ENCODE measurements around the gene ABHD15. TPM values are rescaled to one million over a fixed set of nuclear protein-coding genes. Genes with fewer than 3 reads are reported as not detected.

Gene ABHD15
- polyA plus RNA-seq, 2 of the 4 experiments (the other 2 are of a cell fraction): 13.5 to 15.8 TPM

- TF ChIP-seq POLR2AphosphoS2 (conservative IDR thresholded peaks at IDR 0.05; ENCODE audit: low read length): no peak
Measured at GRCh38 chr17:29563816-29564215, 3.0 kb downstream of the ABHD15 start (continued).

DNA sequence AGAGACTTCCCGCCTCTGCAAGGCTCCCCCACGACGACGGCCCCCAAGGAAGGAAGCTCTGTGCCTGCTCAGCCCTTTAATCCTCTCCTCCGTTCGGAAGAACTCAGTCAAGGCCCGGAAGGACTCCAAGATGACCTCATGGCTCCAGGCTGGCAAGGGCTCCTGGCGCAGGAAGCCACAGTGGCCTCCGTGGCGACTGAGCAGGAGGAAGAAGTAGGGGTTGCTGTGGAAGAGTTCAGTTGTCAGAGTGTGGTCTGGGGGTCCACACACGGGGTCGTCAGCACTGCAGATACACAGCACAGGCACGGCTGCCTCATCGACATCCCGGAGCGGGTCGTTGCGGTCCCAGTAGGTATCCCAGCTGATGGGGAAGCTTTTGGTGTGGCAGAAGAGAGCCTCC lies 4.2 kb downstream of the ABHD15 start:
- ChIA-PET POLR2A (no interaction called here), CTCF (interaction anchor here (1.4 to 24.0 kb wide), 6 partner anchors 8 to 192 kb away, joined by 4 to 474 read pairs (median 62); partner anchors contain the start of gene ANKRD13B)
- TF ChIP-seq KDM1A (IDR thresholded peaks at IDR 0.05; ENCODE audit: low read depth): no peak
- TF ChIP-seq CHD4 (IDR thresholded peaks at IDR 0.05; ENCODE audit: borderline replicate concordance): no peak
- TF ChIP-seq, protein P1, sequence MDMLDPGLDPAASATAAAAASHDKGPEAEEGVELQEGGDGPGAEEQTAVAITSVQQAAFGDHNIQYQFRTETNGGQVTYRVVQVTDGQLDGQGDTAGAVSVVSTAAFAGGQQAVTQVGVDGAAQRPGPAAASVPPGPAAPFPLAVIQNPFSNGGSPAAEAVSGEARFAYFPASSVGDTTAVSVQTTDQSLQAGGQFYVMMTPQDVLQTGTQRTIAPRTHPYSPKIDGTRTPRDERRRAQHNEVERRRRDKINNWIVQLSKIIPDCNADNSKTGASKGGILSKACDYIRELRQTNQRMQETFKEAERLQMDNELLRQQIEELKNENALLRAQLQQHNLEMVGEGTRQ (IDR thresholded peaks at IDR 0.05): no peak
- TF ChIP-seq, protein P2, sequence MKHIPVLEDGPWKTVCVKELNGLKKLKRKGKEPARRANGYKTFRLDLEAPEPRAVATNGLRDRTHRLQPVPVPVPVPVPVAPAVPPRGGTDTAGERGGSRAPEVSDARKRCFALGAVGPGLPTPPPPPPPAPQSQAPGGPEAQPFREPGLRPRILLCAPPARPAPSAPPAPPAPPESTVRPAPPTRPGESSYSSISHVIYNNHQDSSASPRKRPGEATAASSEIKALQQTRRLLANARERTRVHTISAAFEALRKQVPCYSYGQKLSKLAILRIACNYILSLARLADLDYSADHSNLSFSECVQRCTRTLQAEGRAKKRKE (CRISPR knock-in tag; IDR thresholded peaks at IDR 0.05; ENCODE audit: low read depth): no peak
- no peak for TF ChIP-seq RAD21 (conservative IDR thresholded peaks at IDR 0.05 in 1 of 2, IDR thresholded peaks at IDR 0.05 in 1 of 2)
- no peak for TF ChIP-seq ZNF302 (CRISPR knock-in tag; IDR thresholded peaks at IDR 0.05)
- WGBS (ENCODE audit: missing lambda C conversion rate): 92% methylated on average over 18 of the region's 18 CpGs
- Histone ChIP-seq H3K4me3 (no peak overlapping the region), H3K4me1 (peaks cover 17% of the 10 kb centered on the region), H3K9me3 (no peaks in the 10 kb centered on the region), H3K4me2 (no peak overlapping the region), H3K27ac (no peak overlapping the region)
- ATAC-seq (no peak), FAIRE-seq (no peak), DNase-seq (ENCODE audit: low read depth in 1 of 2, low spot score in 1 of 2) (no peak)

- TF ChIP-seq KDM1A (IDR thresholded peaks at IDR 0.05; ENCODE audit: low read depth): no peak
- TF ChIP-seq, protein P3, sequence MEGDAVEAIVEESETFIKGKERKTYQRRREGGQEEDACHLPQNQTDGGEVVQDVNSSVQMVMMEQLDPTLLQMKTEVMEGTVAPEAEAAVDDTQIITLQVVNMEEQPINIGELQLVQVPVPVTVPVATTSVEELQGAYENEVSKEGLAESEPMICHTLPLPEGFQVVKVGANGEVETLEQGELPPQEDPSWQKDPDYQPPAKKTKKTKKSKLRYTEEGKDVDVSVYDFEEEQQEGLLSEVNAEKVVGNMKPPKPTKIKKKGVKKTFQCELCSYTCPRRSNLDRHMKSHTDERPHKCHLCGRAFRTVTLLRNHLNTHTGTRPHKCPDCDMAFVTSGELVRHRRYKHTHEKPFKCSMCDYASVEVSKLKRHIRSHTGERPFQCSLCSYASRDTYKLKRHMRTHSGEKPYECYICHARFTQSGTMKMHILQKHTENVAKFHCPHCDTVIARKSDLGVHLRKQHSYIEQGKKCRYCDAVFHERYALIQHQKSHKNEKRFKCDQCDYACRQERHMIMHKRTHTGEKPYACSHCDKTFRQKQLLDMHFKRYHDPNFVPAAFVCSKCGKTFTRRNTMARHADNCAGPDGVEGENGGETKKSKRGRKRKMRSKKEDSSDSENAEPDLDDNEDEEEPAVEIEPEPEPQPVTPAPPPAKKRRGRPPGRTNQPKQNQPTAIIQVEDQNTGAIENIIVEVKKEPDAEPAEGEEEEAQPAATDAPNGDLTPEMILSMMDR (IDR thresholded peaks at IDR 0.05): no peak
- no peak for TF ChIP-seq BHLHE40 (IDR thresholded peaks at IDR 0.05; ENCODE audit: low read depth, low read length)
- no peak for TF ChIP-seq ZFP36 (IDR thresholded peaks at IDR 0.05; ENCODE audit: borderline replicate concordance, partially characterized antibody)
- no peak for TF ChIP-seq E2F6 (IDR thresholded peaks at IDR 0.05; ENCODE audit: borderline replicate concordance, low read depth)
- H3K27ac ChIP-seq: no peak overlapping the region
- 91% methylated on average over 17 of the region's 17 CpGs for WGBS (ENCODE audit: missing lambda C conversion rate)
- no peak for DNase-seq (ENCODE audit: low read depth in 1 of 2, low spot score in 1 of 2)
- no peak for ATAC-seq
- CTCF ChIA-PET: interaction anchor here (1.4 to 24.0 kb wide), 6 partner anchors 19 to 191 kb away, joined by 4 to 474 read pairs (median 56); partner anchors contain the start of gene ANKRD13B
- no peak overlapping the region for H3K4me3 ChIP-seq
- POLR2A ChIA-PET: no interaction called here
- no peak overlapping the region for H3K4me2 ChIP-seq
- H3K4me1 ChIP-seq: peaks cover 25% of the 10 kb centered on the region
- no peak for FAIRE-seq
- no peaks in the 10 kb centered on the region for H3K9me3 ChIP-seq
Measured at GRCh38 chr17:29561554-29562517, 5.0 kb downstream of the ABHD15 start.

DNA sequence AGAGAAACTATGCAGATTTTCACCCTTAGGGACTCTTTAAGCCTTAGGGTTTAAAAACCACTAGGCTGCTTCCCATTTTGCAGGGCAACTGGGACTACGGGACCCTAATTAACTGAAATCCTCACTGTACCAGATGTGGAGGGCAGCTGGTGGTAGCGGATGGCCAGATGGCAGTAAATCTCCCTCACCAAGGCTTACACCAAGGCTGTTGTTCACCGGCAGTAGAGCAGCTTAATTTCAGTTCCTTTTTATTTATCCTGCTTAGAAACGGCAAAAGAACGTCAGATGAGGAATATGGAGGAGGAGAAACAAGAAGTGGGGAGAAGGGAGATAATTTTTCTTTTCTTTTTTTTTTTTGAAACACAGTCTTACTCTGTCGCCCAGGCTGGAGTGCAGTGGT lies 6.5 kb downstream of the ABHD15 start:
- DNase-seq (ENCODE audit: low read depth in 1 of 2, low spot score in 1 of 2) (no peak), FAIRE-seq (no peak), ATAC-seq (no peak)
- H3K27ac ChIP-seq: no peak overlapping the region
- no peak overlapping the region for H3K4me2 ChIP-seq
- ChIA-PET CTCF (interaction anchor here (1.4 to 22.8 kb wide), 4 partner anchors 21 to 190 kb away, joined by 6 to 383 read pairs (median 11); no protein-coding TSS in a partner anchor), POLR2A (no interaction called here)
- peaks cover 37% of the 10 kb centered on the region for H3K4me1 ChIP-seq
- WGBS (ENCODE audit: missing lambda C conversion rate): 94% methylated on average over 6 of the region's 6 CpGs
- H3K9me3 ChIP-seq: no peaks in the 10 kb centered on the region
- no peak overlapping the region for H3K4me3 ChIP-seq
- TF ChIP-seq, protein P2 (CRISPR knock-in tag; IDR thresholded peaks at IDR 0.05; ENCODE audit: low read depth): no peak
- TF ChIP-seq MAZ (IDR thresholded peaks at IDR 0.05; ENCODE audit: borderline replicate concordance, low read depth, low read length): no peak
- no peak for TF ChIP-seq REST (IDR thresholded peaks at IDR 0.05)
- no peak for TF ChIP-seq HMGXB4 (CRISPR knock-in tag; IDR thresholded peaks at IDR 0.05; ENCODE audit: borderline replicate concordance)
- no peak for TF ChIP-seq NPAS2 (CRISPR knock-in tag; IDR thresholded peaks at IDR 0.05; ENCODE audit: borderline replicate concordance)
- no peak for TF ChIP-seq POLR2A (IDR thresholded peaks at IDR 0.05; ENCODE audit: low read length)
- no peak for TF ChIP-seq CBX8 (IDR thresholded peaks at IDR 0.05)

Measured in A549 (cell line).